DMS53 treated with DMSO at 0.1 percent for 48 hours (cell line): Measurements from ENCODE around the gene MYBBP1A.
A peak's percentile ranks its signal among the peaks of the same experiment; 100 is the strongest.

Experiments
- DNase-seq: peaks from one replicate; lab custom pipeline; 2025; ENCODE audit not compliant: unreplicated experiment; lab: John Stamatoyannopoulos, UW

MYBBP1A gene

DNA sequence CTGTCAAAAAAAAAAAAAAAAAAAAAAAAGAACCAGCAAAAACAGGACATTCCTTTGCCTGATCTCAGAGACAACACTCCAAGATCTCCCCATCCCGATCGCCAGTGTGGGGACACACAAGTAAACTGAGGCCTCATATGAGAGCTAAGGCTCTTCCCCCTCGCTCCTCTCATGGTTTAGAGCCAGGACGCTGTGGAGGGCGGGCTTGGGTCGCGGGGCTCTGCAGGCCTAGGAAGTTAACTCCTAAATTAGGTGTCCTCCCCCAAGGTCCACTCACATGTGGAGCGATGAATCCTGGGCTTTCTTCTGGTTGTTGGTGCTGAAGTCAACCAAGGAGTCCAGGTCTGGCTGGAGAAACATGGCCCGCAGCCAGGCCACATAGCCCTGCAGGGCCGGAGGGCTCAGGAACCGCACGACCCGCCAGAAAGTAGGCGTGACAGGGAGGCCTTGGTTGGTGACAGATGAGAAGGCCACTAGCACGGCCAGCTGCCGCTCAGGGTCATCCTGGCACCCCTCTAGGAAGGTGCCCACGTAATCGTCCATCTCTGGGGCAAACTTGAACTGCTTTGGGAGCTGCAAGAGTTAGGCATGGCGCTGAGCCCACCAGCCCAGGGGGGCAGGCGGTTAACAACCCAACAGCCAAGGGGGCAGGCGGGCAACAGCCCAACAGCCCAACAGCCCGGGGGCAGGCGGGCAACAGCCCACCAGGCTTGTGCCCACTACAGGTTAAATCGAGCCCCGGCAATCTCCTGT is 5.2 kb downstream of the MYBBP1A start:
- DNase-seq: no peak

DNA sequence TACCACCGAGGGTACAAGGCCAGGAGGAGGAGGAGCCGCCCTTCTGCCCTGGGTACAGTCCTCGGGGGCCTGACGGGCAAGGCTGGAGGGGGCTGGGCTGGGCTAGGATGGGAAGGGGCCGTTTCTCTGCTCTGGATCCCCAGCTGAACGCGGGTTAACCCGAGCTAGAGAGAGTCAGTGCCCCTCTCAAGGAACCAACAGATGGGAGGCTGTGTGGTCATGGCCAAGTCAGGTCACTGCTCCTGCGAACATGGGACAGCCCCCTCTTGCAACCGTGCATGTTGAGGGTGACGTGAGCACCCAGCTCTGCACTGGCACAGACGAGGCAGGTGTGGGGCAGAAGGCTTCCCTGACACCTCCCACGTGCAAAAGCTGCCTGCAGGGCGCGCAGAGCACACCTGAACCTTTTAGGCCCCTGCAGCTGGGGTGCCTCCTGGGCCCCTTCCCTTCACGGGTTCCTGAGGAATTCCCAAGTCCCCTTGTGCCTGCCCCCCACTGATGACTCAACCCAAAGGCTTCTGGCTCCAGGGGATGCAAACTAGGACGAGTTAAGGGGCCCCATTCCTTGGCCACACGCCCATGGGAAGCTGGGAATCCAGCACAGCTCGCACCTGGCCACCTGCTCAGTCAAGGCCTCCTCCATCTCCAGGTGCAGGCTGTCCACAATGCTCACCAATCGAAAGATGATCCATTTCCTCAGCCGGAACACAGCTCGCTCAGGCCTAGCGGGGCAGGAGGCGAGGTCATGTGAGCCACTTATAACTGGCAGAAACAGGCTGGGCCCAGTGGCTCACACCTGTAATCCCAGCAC is 6.3 kb downstream of the MYBBP1A start:
- DNase-seq: peak; percentile 35

DNA sequence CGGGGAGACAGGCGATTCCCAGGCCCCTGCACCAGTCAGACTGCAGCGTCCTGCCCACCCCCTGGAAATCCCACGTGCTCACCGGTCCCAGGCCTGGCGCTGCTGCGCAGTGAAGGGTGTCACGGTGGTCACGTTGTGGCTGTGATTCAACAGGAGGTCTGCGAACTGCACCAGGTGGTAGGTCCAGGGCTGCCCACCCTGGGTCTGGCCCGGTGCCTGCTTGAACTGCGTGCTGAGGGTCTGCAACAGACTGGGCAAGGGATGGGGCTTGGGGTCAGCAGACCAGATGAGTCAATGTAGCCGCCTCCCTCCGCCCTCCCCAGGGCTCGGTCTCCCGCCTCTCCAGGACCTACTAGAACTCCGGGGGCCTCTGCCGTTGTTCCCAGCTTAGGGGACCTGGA is 7.1 kb downstream of the MYBBP1A start:
- DNase-seq: no peak

DNA sequence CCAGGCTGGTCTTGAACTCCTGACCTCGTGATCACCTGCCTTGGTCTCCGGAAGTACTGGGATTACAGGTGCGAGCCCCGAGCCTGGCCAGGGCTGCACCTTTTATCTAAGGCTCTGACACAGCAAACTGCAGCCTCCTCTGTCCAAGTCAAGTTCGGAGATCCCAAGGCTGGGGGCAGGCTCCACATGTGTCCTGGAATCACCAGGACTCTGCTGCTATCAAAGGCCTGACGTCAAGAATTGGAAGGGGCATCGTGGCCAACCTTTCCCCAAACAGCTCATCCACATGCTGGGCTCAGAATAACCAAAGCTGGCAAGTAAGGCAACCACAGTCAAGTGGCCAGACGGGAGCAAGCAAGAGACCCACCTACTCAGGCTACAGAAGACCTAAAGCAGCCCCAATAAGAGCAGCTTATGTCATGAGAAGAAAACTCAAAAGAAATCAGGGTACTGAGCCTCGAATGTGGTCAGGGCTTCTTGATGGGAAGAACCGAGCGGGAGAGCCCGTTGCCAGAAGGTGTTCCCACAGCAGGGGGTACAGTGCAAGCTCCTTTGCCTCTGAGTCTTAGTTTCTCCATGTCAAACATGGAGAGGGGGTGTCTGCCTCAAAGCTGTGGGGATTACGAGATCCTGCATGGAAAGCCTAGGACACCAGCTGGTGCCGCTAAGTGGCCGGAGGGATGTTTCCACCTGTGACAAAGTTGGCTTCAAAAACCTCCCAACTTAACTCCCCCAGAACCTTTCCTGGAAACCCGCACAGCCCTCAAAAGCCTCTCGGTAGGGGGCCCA is 7.9 kb downstream of the MYBBP1A start:
- no peak for DNase-seq

DNA sequence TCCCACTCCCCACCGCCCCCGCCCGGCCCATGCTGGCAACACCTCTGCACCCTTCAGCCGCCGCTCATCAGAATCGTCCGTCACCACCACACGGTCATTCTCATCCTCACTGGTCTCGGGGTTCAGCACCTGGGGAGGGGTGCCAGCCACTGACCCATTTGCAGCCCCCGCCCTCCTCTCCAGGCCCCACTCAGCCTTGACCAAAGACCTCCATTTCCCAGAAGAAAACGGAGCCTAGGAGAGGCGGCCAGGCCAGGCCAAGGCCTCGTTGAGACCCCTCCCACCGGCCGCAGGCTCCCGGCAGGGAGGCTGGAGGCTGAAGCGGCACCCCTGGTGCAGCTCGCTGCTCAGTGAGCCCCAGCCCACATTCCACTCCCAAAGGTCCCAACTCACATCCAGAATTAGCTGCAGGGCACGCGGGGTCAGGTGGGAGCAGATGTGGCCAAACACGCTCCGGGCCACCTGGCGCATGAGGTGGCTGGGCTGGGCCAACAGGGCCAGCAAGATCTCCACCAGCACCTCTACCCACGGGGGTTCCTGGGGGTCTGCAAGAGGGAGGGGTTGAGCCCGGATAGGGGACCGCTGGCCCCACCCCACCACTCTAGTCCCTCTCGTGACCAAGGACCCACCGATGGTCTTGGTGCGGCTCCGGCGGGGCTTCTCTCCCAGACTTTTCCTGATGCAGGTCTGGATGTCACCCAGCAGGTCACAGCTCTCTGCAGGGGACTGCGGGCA is 9.8 kb downstream of the MYBBP1A start:
- no peak for DNase-seq

DNA sequence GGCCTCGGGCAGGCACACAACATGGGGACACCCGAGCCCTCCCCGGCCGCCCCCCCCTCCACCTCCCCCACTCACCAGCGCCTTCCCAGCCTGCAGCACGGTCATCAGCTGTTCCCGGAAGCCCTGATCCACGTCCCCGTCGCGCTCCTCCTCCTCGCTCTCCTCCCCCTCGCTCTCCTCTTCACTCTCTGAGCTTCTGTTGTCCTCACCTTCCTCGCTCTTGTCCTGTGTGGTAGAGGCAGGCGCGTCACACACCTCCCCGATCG is 10.3 kb downstream of the MYBBP1A start:
- DNase-seq: no peak

DNA sequence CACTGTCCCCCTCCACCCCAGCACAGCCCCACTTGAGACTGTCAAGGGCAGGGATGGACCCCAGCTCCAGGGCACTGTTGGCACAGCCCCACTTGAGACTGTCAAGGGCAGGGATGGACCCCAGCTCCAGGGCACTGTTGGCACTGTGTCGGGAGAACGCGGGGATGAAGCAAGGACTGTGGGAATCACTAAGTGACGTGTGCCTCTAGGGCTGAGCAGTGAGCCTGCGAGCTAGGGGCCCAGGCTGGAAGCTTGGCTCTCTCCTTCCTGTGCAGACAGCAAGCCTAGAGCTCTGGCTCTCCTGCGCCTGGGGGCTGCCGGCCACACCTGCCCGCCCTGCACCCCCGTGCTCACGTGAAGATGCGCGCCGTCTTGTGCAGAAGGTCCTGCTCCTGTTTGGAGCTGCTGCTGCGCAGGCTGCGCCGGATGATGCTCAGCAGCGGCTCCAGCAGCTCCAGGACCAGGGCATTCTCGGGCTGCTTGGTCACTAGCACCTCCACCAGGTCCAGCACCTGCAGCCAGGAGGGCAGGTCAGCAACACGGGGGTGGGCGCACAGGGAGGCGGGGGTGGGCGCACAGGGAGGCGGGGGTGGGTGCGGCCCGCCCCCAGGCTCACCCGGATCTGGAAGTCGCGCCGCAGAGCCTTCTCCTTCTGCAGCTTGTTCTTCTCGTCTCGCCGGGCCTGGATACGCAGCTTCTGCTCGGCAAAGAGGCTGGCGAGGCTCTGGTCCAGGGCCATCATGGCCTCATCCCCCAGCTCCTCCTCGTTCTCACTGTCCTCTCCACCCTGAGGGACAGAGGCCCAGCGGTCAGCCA is 10.8 kb downstream of the MYBBP1A start:
- DNase-seq: no peak

DNA sequence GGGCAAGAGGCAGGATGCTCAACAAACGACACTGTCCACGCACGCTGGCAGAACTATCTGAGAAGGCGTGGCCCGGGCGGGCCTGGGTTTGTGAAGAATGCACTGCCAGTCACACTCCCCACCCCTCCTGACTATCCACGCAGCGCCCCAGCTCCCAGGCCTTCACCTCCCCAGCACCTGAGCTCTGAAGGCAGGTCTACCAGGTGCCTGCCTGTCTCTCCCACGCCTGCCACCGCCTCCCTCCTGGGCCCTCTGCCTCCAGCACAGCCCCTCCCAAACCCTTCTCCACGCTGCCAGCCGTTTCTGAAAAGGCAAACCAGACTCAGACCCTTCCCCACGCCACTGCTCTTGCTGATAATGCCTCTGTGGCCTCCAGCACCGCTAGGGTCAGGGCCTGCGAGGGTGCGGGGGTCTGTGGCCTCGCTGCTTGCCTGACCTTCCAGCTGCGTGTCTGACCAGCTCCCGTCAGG is 11.6 kb downstream of the MYBBP1A start:
- DNase-seq: no peak

DNA sequence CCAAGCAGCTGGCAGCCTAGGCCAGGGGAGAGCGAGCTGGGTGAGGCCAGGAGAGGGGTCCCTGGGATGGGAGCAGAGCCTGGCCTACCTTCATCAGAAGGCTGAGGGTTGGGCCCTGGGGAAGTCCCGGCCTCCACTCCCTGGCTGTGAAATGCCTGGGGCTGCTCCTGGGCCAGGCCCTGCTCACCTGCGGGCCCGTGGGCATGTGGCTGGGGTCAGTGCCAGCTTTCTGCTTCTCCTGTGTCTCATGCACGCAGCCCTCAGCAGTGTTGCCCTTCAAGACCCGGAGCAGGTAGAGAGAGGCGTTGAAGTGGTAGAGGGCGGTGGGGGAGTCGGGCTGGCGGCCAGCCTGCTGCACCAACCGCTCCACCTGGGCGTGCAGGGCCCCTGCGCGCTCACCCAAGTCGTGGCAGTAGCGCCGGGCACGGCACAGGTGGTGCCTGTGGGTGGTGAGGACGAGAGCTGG is 12.4 kb downstream of the MYBBP1A start:
- DNase-seq: no peak

DNA sequence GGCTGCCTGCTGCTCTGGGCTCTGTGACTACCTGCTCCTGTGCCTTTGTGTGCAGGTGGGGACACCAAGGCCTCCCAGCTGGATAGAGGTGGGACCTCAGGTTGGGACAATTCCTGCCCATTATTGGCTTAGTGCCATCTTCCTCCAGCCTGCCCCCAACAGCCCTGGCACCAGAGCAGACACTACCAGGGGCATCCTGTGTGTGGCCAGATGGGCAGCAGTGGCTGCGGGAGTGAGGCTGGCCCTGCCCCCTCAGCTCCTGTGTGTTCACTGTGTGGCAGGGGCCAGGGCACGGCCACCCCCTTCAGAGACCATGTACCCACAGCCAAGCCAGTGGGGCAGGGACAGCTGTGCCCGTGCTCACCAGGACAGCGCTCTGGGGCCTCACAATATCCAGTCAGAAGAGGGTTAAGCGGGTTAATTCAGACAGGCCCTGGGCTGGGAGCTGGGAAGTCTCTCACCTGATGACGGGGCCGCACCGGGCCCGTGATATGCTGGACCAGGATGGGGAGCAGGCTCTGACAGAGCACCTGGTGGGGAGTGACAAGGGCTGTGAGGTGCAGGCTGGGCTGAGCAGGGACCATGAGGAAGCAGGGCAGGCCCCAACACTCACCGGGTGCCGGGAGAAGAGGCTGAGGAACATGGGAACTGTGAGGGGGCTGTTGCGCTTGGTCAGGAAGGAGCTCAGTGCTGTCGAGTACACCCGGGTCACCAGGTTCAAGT is 13.0 kb downstream of the MYBBP1A start:
- no peak for DNase-seq

DNA sequence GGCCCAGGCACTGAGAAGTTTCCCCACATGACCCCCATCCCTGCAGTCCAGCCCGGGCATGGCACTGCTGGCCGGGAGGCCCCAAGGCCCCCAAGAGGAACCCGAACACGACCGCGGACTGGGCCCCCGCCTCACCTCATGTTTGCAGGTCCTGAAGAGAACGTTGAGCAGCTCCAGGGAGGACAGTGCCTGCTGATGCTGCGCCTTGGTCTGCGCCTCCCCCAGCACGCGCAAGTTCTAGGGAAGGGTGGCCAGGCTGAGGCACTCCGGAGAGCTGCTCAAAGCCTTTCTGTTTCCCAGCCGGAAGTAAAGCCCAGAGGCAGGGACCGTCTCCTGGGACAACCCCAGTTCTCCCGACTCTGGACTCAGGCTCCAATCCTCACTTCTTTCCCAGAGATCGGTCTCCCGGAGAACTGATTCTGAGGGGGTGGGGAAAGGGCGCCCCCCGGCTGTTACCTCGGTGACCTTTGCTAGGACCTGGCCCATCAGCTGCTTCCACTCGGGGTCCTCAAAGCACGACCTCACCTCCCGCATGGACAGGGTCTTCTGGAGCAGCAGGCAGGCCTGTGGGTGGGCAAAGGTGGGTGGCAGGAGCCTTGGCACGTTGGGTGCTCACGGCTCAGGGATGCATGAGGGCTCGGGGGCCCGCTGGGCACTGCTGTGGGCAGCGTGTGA is 13.7 kb downstream of the MYBBP1A start:
- DNase-seq: no peak

DNA sequence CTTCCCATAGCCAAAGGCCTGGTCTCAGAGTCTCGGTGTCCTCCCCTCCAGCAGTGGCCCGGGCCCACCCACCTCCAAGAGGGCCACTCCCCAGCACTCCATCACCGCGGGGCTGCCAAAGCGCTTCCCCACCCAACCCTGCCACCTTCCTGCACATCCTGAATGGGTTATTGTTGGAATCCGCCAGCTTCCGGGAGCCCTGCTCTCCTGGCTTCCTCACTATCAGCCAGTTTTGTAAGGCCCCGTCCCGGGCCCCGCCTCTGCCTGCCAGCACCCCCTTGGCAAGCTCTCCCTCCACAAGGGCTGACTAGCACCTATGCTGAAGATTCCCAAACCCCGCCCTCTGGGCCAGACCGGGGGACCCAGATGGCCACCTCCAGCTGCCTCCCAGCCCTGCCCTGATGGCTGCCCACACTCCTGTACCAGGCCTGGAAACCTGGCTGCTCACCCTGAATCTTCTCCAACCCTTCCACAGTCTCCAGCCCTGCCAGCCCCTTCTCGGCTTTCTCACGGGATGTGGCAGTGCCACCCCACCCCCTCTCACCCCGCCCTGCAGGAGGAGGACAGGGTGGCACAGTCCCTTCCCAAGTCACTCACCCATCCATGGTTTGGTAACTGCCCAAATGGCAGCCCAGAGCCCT is 14.4 kb downstream of the MYBBP1A start:
- DNase-seq: no peak

DNA sequence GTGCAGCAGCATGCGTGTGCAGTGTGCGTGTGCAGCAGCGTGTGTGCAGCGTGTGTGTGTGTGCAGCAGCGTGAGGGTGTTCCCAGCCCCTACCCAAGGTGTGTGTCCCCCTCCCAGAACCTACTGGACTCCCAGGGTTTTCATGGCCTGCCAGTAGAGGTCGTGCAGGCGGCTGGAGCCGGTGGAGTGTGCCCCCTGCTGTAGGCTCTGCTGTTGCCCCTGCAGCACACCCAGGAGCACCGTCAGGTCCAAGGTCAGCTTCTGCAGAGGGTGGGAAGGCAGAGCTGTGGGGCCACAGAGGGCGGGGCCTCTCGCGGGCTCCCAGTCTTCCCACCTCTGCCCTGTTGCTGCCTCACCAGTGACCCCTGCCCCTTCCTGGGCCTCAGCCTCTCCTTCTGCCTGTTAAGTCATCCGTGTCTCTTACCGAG is 14.9 kb downstream of the MYBBP1A start:
- no peak for DNase-seq

DNA sequence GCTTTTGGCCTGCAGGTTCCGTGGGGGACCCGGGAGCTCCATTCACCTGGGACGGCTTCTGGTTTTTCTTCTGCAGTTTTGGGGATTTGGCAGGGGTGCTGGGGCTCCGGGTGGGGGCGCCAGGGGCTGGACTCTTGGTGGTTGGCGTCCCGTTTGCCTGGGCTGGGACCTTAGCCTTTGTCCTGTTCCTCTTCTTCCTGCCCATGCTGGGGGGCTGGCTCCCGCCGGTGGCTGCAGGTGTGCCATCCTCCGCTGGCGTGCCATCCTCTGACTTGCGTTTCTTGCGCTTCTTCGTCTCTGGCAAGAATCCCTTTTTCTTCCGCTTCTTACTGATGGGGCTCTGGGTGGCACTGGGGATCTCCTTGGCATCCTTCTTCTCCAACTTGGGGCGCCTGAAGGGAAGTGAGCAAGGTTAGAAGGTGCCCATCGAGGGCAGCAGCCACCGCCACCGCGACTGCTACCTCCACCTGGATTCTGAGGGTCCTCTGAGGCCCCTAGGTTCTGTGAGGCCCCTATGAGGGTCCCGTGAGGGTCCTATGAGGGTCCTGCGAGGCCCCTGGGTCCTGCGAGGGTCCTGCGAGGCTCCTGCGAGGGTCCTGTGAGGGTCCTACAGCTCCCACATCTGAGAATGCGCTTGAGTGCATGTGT is 15.5 kb downstream of the MYBBP1A start:
- no peak for DNase-seq

DNA sequence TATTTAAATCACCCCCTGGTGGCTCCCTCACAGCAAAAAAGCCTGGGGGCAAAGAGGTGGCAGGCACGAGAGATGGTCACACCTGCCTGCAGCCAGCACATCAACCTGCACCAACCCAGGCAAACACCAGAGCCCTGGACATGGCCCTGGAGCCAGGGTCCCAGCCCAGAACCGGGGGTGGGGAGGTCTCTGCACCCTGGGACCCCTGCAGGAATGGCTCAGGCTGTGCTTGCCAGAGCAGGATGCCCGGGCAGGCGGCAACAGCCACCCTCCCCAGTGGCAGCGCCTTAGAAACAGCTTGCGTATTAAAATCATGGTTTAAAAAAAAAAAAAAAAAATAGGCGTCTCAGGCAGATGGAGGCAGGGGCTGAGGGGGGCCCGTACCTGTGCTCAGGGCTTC is 16.2 kb downstream of the MYBBP1A start:
- DNase-seq: no peak

DNA sequence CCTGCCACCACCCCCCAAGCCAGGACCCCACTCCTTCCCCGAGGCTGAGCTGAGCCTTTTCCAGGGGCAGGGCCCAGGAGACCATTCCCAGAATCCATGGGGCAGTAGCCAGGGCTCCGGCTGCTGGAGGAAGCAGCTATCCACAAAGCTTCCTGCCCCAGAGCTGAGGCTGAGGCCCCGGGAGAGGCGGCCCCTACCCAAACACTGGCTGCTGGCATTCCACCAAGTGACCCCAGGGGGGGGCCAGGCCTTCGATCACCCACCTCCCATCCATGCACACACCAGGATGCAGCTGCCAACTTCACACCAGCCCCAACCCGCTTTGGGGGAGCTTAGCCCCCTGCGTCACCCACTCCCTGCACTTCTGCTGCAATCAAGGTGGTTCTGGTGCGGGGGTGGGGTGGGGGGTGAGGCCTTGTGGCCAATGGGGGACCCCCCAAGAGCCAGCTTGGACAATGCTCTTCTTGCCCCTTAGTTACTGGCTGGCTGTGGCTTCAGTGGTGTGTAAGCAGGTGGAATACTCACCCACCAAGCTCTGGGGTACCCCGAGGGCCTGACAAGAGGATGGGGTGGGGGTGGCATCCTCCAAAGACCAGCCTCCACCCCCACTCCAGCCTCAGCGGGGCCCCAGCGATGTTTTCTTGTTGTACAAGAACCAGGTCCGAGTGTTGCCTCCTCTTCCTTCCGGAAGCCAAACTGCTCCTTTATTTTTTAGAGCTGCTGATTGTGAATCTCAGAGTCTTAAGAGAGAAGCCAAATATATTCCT is 16.8 kb downstream of the MYBBP1A start:
- DNase-seq: no peak
